ENCODE data around the gene SH3RF2. TPM values are rescaled to one million over a fixed set of nuclear protein-coding genes. Genes with fewer than 3 reads are reported as not detected.

SH3RF2 gene
- total and polyA plus RNA-seq, 2 of the 13 experiments (the other 11 are each of a cell fraction or from before 2014, with no cell fraction given), result 2.6 to 3.7 TPM

- TF ChIP-seq PRDM10 (CRISPR knock-in tag; IDR thresholded peaks at IDR 0.05; ENCODE audit: low read depth), result no peak
- TF ChIP-seq ZNF775 (CRISPR knock-in tag; IDR thresholded peaks at IDR 0.05; ENCODE audit: borderline replicate concordance), result no peak
- no peak for TF ChIP-seq ARID3A (IDR thresholded peaks at IDR 0.05; ENCODE audit: low read depth, low read length)
- TF ChIP-seq AKAP8 (CRISPR knock-in tag; IDR thresholded peaks at IDR 0.05), result no peak
- TF ChIP-seq ZBTB33 (CRISPR knock-in tag; IDR thresholded peaks at IDR 0.05), result no peak
- TF ChIP-seq RFX1 (IDR thresholded peaks at IDR 0.05), result no peak
- no peak for TF ChIP-seq ZBTB10 (CRISPR knock-in tag; IDR thresholded peaks at IDR 0.05; ENCODE audit: borderline replicate concordance)
- TF ChIP-seq ZNF382 (CRISPR knock-in tag; IDR thresholded peaks at IDR 0.05; ENCODE audit: borderline replicate concordance), result no peak
- TF ChIP-seq MTF2 (CRISPR knock-in tag; IDR thresholded peaks at IDR 0.05; ENCODE audit: borderline replicate concordance), result no peak
- TF ChIP-seq DR1 (CRISPR knock-in tag; IDR thresholded peaks at IDR 0.05), result no peak
- no peak for TF ChIP-seq ZBTB26 (CRISPR knock-in tag; IDR thresholded peaks at IDR 0.05; ENCODE audit: borderline replicate concordance)
- no peak for TF ChIP-seq ZNF138 (CRISPR knock-in tag; IDR thresholded peaks at IDR 0.05; ENCODE audit: low read depth)
- no peak for TF ChIP-seq ZNF296 (CRISPR knock-in tag; conservative IDR thresholded peaks at IDR 0.05)
- TF ChIP-seq ZBTB7B (CRISPR knock-in tag; IDR thresholded peaks at IDR 0.05), result no peak
Observed at GRCh38 chr5:146006470-146007190, 70.3 kb downstream of the SH3RF2 start (continued).
